COLO668 (cell line): ENCODE results near the gene DAPK2.

ENCODE experiments used
- DNase-seq: peaks from one replicate; lab custom pipeline; 2025; ENCODE audit not compliant: unreplicated experiment; lab: John Stamatoyannopoulos, UW

Gene DAPK2

DNA sequence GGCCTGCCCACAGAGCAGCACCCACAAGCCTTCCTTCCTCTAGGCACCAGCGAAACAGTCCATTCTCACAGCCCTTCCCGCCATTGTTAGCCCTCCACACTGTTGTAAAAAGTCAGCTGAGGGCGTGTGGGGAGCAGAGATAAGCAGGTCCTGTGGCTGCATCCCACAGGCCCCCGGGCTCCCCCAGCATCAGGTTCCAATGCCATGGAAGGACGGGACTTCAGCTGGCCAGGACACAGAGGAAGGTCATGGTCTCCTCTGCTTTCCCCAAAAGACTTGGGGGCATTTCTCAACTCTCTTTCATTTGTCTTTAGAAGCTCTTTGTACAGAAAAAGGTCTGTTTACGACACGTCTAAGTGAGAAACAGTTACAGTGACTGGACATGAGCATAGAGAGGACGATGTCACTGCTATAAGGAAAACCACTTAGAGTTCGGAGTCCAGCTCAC is 127.4 kb downstream of the DAPK2 start:
- DNase-seq, result no peak

DNA sequence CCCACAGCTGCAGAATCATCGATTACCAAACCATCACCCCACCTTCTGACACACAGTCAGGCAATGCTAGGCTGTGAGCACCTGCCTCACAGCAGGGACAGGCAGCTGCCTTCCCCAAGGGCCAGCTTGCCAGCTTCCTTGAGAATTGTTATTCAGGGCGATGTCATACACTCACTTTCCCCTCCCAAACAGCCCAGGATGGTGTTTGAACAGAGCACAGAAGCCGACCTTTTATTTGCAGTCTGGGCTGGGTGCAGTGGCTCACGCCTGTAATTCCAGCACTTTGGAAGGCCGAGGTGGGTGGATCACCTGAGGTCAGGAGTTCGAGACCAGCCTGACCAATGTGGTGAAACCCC is 128.0 kb downstream of the DAPK2 start:
- peak; percentile 82 for DNase-seq

- no peak for DNase-seq
Measured at GRCh38 chr15:63917588-63918316, 128.5 kb downstream of the DAPK2 start.

DNA sequence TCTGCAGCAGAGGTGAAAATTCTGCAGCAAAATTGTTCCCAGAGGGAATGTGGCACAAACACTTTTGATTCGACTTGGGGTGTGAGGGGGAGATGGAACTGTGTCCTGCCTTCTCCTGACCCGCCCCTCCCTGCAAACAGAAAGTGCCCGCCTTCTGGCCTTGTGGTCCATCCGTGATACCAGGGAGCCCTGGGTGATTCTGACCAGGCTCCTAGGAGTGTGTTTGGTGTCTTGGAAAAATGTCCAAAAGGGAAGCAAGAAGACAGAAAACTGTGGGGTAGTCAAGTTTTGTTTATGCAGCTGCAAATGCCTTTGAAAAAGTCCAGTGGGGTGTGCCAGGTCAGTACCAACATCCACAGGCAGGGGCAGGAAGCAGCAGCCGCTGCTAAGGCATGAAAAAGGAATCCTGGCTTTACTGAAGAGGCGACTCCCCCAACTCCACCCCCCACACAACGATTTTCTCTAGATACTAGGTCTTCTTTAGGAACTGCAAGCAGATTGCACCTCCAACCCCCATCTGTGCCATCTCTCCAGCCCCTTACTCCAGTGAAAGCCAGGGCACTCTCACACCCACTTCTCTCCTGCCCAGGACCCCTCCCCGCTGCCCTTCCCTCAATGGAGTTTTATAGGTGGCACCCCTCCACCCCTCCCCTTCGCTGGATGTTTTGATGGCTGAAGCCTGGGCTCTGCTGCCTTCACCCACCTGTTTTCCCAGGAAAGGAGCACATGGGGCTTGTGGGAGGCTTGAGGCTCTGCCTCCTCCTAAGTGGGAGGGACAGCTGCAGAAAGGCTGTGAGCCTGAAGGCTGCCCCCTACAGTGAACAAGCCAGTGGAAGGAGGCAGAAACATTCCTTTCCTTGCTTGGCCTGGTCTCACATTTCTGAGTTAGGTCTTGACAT is 130.2 kb downstream of the DAPK2 start:
- DNase-seq, result peak; percentile 35

GRCh38 chr15:63915209-63915872 is 130.9 kb downstream of the DAPK2 start:
- DNase-seq, result peak; percentile 41

DNA sequence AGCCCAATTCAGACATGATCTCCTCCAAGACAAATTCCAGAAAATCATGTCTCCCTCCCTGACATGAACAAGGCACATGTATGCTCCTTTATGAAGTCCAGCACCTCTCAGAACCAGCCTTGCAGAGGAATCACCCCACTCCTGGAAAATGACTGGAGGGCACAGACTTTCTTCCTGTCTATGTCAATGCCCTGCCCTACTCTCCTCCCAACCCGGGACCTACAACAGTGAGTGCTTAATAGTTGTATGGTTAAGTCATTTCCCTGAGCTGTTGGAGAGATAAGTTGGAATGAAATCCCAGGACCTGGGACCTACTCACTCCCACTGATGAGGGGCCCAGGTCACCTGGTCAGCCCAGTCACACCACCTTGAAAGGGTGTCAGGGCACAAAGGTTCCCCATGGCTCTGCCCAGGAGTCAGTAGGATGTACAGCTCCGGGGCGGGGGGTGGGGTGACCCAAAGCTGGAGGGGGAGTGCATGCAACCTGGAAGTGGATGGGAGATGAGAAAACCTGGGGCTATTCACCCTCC is 132.4 kb downstream of the DAPK2 start:
- no peak for DNase-seq

- DNase-seq, result no peak
Measured at GRCh38 chr15:63913336-63913735, 132.9 kb downstream of the DAPK2 start.

GRCh38 chr15:63912061-63912615 is 134.1 kb downstream of the DAPK2 start:
- DNase-seq, result no peak

DNA sequence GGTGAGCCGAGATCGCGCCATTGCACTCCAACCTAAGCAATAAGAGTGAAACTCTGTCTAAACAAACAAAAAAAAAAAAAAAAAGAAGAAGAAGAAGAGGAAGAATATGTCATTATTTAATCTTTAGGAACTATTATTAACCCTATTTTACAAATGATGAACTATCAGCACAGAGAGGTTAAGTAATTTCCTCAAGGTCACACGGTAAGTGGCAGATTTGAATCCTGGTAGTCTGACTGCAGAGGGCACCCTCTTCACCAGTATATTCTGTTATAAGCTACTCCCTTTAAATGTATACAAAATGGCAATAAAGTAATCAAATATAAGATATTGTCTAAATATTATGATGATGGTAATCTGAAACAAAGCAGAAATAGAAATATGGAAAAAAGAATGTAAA is 135.1 kb downstream of the DAPK2 start:
- DNase-seq, result no peak

DNA sequence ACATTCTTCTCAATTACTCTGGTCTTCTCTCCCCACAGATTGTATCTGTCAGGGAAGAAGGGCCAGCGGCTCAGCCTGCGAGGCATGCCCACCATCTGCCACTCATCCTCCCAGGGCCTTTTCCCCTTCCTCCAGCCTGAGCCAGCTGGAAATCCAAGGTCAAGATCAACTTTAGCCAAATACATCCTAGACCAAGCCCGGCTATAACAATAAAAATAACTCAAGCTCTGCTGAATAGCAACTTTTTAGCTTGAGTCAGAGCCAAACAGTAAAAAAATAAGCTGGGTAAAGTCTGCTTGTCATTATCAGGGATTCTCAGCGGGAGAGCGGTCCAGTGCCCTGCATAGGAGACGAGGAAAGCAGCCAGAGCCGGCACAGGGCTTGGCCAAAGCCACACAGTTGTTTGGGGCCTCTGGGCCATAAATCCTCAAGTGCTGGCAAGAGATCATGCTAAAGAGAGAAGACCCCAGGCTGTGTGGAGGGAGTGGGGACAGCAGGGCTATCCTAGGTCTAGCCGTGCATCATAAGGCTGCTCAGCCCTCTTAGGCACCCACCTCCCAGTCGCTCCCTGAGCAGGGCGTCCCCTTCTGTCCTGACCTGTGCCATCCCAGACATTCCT is 136.4 kb downstream of the DAPK2 start:
- no peak for DNase-seq

GRCh38 chr15:63908991-63909390 is 137.3 kb downstream of the DAPK2 start:
- no peak for DNase-seq

GRCh38 chr15:63908281-63908680 is 138.0 kb downstream of the DAPK2 start:
- DNase-seq, result no peak

DNA sequence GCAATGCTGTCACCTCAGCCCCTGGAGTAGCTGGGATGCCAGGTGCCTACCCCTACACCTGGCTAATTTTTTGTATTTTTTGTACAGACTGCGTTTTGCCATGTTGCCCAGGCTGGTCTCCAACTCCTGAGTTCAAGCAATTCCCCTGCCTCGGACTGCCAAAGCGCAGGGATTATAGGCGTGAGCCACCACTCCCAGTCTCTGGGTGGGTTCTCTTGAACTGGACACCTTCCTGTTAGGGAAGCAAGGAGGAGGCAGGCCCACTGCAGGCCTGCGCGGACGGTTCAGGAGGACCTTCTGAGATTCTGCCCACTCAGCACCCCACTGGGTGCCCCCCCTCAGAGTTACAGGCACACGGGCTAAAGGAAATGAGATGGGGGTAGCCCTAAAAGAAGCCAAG is 138.8 kb downstream of the DAPK2 start:
- DNase-seq, result no peak

DNA sequence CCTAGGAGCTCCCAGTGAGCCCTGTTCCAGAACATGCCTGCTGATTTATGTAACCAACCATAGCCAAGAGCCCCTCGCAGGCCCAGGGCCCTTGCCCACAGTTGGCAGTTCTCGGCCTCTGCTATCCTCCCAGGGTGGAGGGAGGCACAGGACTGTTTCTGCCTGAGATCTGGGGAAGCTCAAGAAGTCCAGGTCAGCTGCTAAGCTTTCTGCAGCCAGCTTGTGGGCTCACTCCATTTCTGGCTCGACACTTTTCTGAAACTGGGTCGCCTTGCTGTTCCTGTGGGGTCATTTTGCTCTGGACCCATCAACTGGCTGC is 140.1 kb downstream of the DAPK2 start:
- DNase-seq, result no peak

- no peak for DNase-seq
Measured at GRCh38 chr15:63905558-63906265, 140.6 kb downstream of the DAPK2 start.

DNA sequence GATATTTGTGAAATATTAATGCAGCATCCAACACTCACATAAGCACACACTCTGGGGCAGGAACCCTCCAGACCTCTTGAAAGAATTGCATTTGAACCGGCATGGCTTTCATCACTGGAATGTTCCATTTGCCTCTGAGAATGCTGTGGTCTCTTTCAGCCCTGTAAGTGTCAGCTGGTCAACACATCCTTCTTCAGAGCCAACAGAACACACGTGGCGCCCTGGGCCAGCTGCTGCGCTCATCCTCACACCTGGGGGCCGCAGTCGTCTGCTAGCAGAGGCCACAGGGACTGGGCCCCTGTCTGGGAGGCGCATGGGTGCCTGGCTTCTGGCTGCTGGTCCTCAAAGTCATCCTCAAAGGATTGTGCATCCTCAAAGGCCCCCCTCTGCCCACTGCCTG is 141.2 kb downstream of the DAPK2 start:
- no peak for DNase-seq

GRCh38 chr15:63904042-63904441 is 142.2 kb downstream of the DAPK2 start:
- no peak for DNase-seq

DNA sequence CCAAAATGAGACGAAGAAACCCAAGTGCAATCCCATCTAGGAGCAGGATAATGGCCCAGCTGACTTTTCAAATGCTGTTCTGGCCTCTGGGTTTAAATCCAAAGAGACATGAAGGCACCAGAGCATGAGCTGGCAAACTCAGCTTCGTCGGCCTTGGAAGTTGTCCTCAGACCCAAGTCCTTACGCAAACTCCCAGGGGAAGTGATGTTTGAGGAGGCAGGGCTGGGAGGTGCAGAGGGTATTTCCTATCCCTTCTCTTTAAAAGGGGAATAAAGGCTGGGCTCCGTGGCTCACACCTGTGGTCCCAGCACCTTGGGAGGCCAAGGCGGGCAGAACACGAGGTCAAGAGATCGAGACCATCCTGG is 143.6 kb downstream of the DAPK2 start:
- no peak for DNase-seq

DNA sequence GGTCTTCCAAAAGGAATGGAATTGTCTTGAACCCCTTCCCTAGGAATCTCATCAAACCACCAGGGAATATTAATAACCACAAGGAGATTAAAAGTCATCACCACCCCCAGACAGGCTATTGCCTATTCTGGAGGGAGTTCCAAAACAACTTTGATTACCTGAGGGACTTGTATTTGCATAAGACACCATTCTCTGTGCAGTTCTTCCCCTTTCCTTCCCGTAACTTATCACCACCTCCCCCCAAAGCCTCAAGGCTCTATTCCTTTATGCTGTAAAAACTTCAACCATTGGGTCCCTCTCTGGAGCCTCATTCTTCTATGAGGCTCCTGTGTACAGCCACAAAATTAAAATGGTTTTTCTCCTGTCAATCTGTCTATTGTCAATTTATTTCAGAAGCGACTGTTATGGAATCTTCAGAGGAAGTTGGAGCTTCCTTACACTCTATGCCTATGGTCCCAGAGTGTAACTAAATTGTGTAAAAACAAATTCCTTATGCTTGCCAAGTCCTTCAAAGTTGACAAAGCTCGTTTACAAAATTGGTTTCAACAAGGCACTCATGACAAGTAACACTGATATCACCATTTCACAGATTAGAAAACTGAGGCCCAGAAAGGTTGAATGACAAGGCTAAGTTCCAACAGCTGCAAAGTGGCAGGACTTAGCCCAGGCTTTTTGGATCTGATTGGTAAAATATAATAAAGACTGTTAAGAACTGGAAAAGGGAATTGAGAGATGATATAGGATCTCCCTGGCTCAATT is 144.2 kb downstream of the DAPK2 start:
- no peak for DNase-seq

- DNase-seq, result no peak
Measured at GRCh38 chr15:63900306-63900705, 146.0 kb downstream of the DAPK2 start.
